H9 (cell line): ENCODE results near the gene SNRPF. TPM values are rescaled to one million over a fixed set of nuclear protein-coding genes. Genes with fewer than 3 reads are reported as not detected.
"Not testable (repeated sequence)": the region's sequence is repeated elsewhere in the genome, so short reads cannot be mapped to it uniquely, and the experiment has no call there.

ENCODE experiments used
- DNase-seq: peaks from one replicate; pipeline ENCODE4 v3.0.0-alpha.2; 2017
- H2AFZ ChIP-seq: one replicate; pipeline ENCODE4 v1.6.1; 2013; ENCODE audit warnings: mild to moderate bottlenecking, low read length, control low read depth, moderate library complexity
- H2AK5ac ChIP-seq: 2 replicates; pipeline ENCODE4 v1.6.1; 2013; ENCODE audit warnings: low read length, control low read depth, mixed read lengths; ENCODE audit not compliant: insufficient read length
- H2BK120ac ChIP-seq: one replicate; pipeline ENCODE4 v1.6.1; 2013; ENCODE audit warnings: low read depth, mild to moderate bottlenecking, low read length, control low read depth, inconsistent platforms; ENCODE audit not compliant: poor library complexity, severe bottlenecking
- H2BK12ac ChIP-seq: 2 replicates; pipeline ENCODE4 v1.6.1; 2013; ENCODE audit warnings: low read length, control low read depth, mixed read lengths, low read depth; ENCODE audit not compliant: insufficient read length
- H2BK15ac ChIP-seq: 2 replicates; pipeline ENCODE4 v1.6.1; 2013; ENCODE audit warnings: low read depth, low read length, control low read depth
- H2BK20ac ChIP-seq: one replicate; pipeline ENCODE4 v1.6.1; 2013; ENCODE audit warnings: low read depth, mild to moderate bottlenecking, low read length, control low read depth, inconsistent platforms; ENCODE audit not compliant: poor library complexity, severe bottlenecking
- H2BK5ac ChIP-seq: 2 replicates; pipeline ENCODE4 v1.6.1; 2013; ENCODE audit warnings: low read length, control low read depth, mixed read lengths; ENCODE audit not compliant: insufficient read length
- H3K14ac ChIP-seq: 2 replicates; pipeline ENCODE4 v1.6.1; 2013; ENCODE audit warnings: low read length, control low read depth; ENCODE audit not compliant: insufficient read depth
- H3K18ac ChIP-seq: 2 replicates; pipeline ENCODE4 v1.6.1; 2013; ENCODE audit warnings: low read depth, mild to moderate bottlenecking, mixed read lengths, low read length, control low read depth; ENCODE audit not compliant: insufficient read length
- H3K23ac ChIP-seq: 2 replicates; pipeline ENCODE4 v1.6.1; 2013; ENCODE audit warnings: low read length, control low read depth, mixed read lengths, low read depth; ENCODE audit not compliant: insufficient read length
- H3K23me2 ChIP-seq: 2 replicates; pipeline ENCODE4 v1.6.1; 2013; ENCODE audit warnings: low read depth, mild to moderate bottlenecking, mixed read lengths, low read length, control low read depth; ENCODE audit not compliant: insufficient read length, poor library complexity, severe bottlenecking
- H3K27ac ChIP-seq: 2 replicates; pipeline ENCODE4 v1.5.1; 2013; ENCODE audit warnings: low read length, control low read depth, mixed read lengths, low read depth; ENCODE audit not compliant: insufficient read length
- H3K27me3 ChIP-seq: 2 replicates; pipeline ENCODE4 v1.6.1; 2013; ENCODE audit warnings: low read length, control low read depth, inconsistent platforms; ENCODE audit not compliant: insufficient read depth
- H3K4ac ChIP-seq: 2 replicates; pipeline ENCODE4 v1.6.1; 2013; ENCODE audit warnings: low read depth, mild to moderate bottlenecking, control low read depth, inconsistent platforms, low read length, moderate library complexity
- H3K4me1 ChIP-seq: 2 replicates; pipeline ENCODE4 v1.6.1; 2013; ENCODE audit warnings: low read length, control low read depth, inconsistent platforms; ENCODE audit not compliant: insufficient read depth
- H3K4me2 ChIP-seq: 2 replicates; pipeline ENCODE4 v1.6.1; 2013; ENCODE audit warnings: low read length, control low read depth, mixed read lengths; ENCODE audit not compliant: insufficient read length, insufficient read depth
- H3K56ac ChIP-seq: 2 replicates; pipeline ENCODE4 v1.6.1; 2013; ENCODE audit warnings: low read depth, mild to moderate bottlenecking, mixed read lengths, low read length, control low read depth; ENCODE audit not compliant: insufficient read length
- H3K79me1 ChIP-seq: 2 replicates; pipeline ENCODE4 v1.6.1; 2013; ENCODE audit warnings: low read depth, mild to moderate bottlenecking, moderate library complexity, low read length, control low read depth, inconsistent platforms; ENCODE audit not compliant: insufficient read depth, poor library complexity, severe bottlenecking
- H3K79me2 ChIP-seq: 2 replicates; pipeline ENCODE4 v1.6.1; 2013; ENCODE audit warnings: low read length, control low read depth, inconsistent platforms; ENCODE audit not compliant: insufficient read depth
- H3K9ac ChIP-seq: 2 replicates; pipeline ENCODE4 v1.6.1; 2013; ENCODE audit warnings: low read length, control low read depth, mixed read lengths; ENCODE audit not compliant: insufficient read length; ENCODE audit errors: extremely low read depth
- H3K9me3 ChIP-seq: one replicate; pipeline ENCODE4 v1.6.1; 2013; ENCODE audit warnings: low read depth, low read length, inconsistent platforms; ENCODE audit not compliant: control insufficient read depth
- H3T11ph ChIP-seq: one replicate; pipeline ENCODE4 v1.6.1; 2013; ENCODE audit warnings: mild to moderate bottlenecking, low read length, control low read depth, inconsistent platforms
- H4K20me1 ChIP-seq: one replicate; pipeline ENCODE4 v1.6.1; 2013; ENCODE audit not compliant: control insufficient read depth, insufficient read length, insufficient read depth
- H4K5ac ChIP-seq: 2 replicates; pipeline ENCODE4 v1.6.1; 2013; ENCODE audit warnings: low read depth, mild to moderate bottlenecking, mixed read lengths, low read length, control low read depth; ENCODE audit not compliant: insufficient read length
- H4K8ac ChIP-seq: replicated peaks from 2 replicates; pipeline ENCODE4 v1.6.1; 2013; ENCODE audit warnings: low read length, control low read depth, mixed read lengths, low read depth; ENCODE audit not compliant: insufficient read length
- H4K91ac ChIP-seq: 2 replicates; pipeline ENCODE4 v1.6.1; 2013; ENCODE audit warnings: low read depth, mild to moderate bottlenecking, moderate library complexity, mixed read lengths, low read length, control low read depth; ENCODE audit not compliant: insufficient read length
- H3K27ac Mint-ChIP-seq, 3 experiments: 2 replicates in 2 of 3; 3 replicates in 1 of 3; pipeline ENCODE4 v1.8.0; 2020 to 2021; ENCODE audit warnings: mixed read lengths in 3 of 3, mild to moderate bottlenecking in 1 of 3, moderate library complexity in 1 of 3
- H3K27me3 Mint-ChIP-seq: 2 replicates; pipeline ENCODE4 v1.8.0; 2021; ENCODE audit warnings: low read depth, mild to moderate bottlenecking, moderate library complexity, mixed read lengths
- H3K36me3 Mint-ChIP-seq, 3 experiments: 2 replicates in 2 of 3; 3 replicates in 1 of 3; pipeline ENCODE4 v1.8.0; 2020 to 2021; ENCODE audit warnings: low read depth in 3 of 3, mixed read lengths in 3 of 3; ENCODE audit not compliant: insufficient read depth in 1 of 3
- H3K4me1 Mint-ChIP-seq, 2 experiments: 2 replicates each; pipeline ENCODE4 v1.8.0; 2020; ENCODE audit warnings: mixed read lengths in 2 of 2
- H3K4me3 Mint-ChIP-seq, 2 experiments: 2 replicates in 1 of 2; 3 replicates in 1 of 2; pipeline ENCODE4 v1.8.0; 2020 to 2021; ENCODE audit warnings: mild to moderate bottlenecking in 2 of 2, mixed read lengths in 2 of 2, moderate library complexity in 1 of 2
- H3K9me3 Mint-ChIP-seq, 2 experiments: 2 replicates in 1 of 2; 3 replicates in 1 of 2; pipeline ENCODE4 v1.8.0; 2020; ENCODE audit warnings: mild to moderate bottlenecking in 2 of 2, mixed read lengths in 2 of 2, moderate library complexity in 1 of 2
- CTCF ChIP-seq: fragments of 200-600 bp; sonication (generic); conservative IDR thresholded peaks from 3 replicates; pipeline ENCODE4 v1.8.0; 2021; ENCODE audit warnings: antibody characterized with exemption, mild to moderate bottlenecking
- WGBS: extraction: QIAGEN DNeasy Blood & Tissue Kit; methylation state at CpG from one replicate; pipeline ENCODE4 v1.1.7; 2013; ENCODE audit warnings: missing lambda C conversion rate, low lambda C conversion rate, mixed read lengths; ENCODE audit not compliant: insufficient read length; ENCODE audit errors: extremely low coverage; 5-methylcytosine and 5-hydroxymethylcytosine counted together
- total RNA-seq: library from RNA; stranded (reverse); gene quantifications from 2 replicates; pipeline ENCODE4 v1.2.1, GENCODE V29; 2021

SNRPF gene
- total RNA-seq, 1 experiment from 2014 or later: 77.1 TPM

DNA sequence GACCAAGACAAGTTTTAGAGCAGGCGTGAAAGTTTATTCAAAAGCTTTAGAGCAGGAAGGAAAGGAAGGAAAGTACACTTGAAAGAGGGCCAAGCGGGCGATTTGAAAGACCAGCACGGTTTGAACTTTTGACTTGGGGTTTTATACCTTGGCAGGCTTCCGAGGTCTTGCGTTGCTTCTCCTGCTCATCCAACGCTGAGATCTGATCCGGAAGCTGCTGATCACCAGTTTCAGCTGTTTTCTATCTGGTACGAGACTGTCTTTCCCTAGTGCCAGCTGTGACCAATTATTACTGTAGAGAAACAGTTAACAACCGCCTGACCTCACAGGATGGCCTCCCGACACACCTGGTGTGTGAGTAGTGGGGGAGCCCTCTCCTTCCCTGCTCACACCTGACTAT lies 20.6 kb upstream of the SNRPF start:
- H3K56ac ChIP-seq: no peak overlapping the region
- no peak overlapping the region for H3K27ac ChIP-seq
- no peak overlapping the region for H2AK5ac ChIP-seq
- no peak overlapping the region for H3T11ph ChIP-seq
- no peaks in the 10 kb centered on the region for H3K79me2 ChIP-seq
- H3K4me1 ChIP-seq: peaks cover 3% of the 10 kb centered on the region; the same call in 1 of the 2 replicates
- H4K20me1 ChIP-seq: no peaks in the 10 kb centered on the region
- H4K91ac ChIP-seq: no peak overlapping the region
- H3K23me2 ChIP-seq: no peaks in the 10 kb centered on the region
- H2BK5ac ChIP-seq: no peak overlapping the region
- H2BK120ac ChIP-seq: no peak overlapping the region
- Mint-ChIP-seq H3K4me1 (peaks cover 8 to 10% of the 10 kb centered on the region in 2 experiments), H3K36me3 (no peaks in the 10 kb centered on the region), H3K9me3 (no peaks in the 10 kb centered on the region), H3K27ac (no peak overlapping the region), H3K4me3 (no peak overlapping the region), H3K27me3 (peaks cover 3% of the 10 kb centered on the region; the same call in 1 of the 2 replicates)
- H2BK20ac ChIP-seq: no peak overlapping the region
- no peaks in the 10 kb centered on the region for H3K9me3 ChIP-seq
- H2AFZ ChIP-seq: no peak overlapping the region
- no peak overlapping the region for H3K14ac ChIP-seq
- DNase-seq: no peak
- no peak overlapping the region for H2BK12ac ChIP-seq
- H2BK15ac ChIP-seq: no peak overlapping the region
- H4K5ac ChIP-seq: no peak overlapping the region
- no peaks in the 10 kb centered on the region for H3K27me3 ChIP-seq
- no peak overlapping the region for H3K9ac ChIP-seq
- no peak overlapping the region for H3K4ac ChIP-seq
- no peak overlapping the region for H3K18ac ChIP-seq
- no peak for TF ChIP-seq CTCF
- H4K8ac ChIP-seq: no peak overlapping the region
- no peak overlapping the region for H3K23ac ChIP-seq
- WGBS: no CpG with 5 or more reads among the region's 11 CpGs
- no peaks in the 10 kb centered on the region for H3K79me1 ChIP-seq
- no peak overlapping the region for H3K4me2 ChIP-seq

DNA sequence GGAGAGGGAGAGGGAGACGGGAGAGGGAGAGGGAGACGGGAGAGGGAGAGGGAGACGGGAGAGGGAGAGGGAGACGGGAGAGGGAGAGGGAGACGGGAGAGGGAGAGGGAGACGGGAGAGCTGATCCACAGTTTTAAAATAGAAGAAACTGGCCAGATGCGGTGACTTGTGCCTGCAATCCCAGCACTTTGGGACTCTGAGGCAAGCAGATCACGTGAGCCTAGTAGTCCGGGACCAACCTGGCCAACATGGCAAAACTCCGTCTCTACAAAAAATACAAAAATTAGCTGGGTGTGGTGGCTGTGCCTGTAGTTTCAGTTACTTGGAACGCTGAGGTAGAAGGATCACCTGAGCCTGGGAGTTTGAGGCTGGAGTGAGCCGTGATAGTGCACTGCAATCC lies 16.3 kb upstream of the SNRPF start:
- H3T11ph ChIP-seq, H2BK120ac ChIP-seq, H3K9ac ChIP-seq, H3K4me1 Mint-ChIP-seq, H4K5ac ChIP-seq, H3K56ac ChIP-seq, H3K18ac ChIP-seq, H3K9me3 Mint-ChIP-seq, H3K79me1 ChIP-seq, H3K27me3 Mint-ChIP-seq, H3K27me3 ChIP-seq, H2BK15ac ChIP-seq, H3K23ac ChIP-seq, H3K4me3 Mint-ChIP-seq, H2AK5ac ChIP-seq, H2BK20ac ChIP-seq, H3K4me2 ChIP-seq, H3K36me3 Mint-ChIP-seq, DNase-seq, H3K27ac Mint-ChIP-seq, H2BK12ac ChIP-seq, H3K79me2 ChIP-seq, H4K91ac ChIP-seq, H3K14ac ChIP-seq, H2AFZ ChIP-seq, H2BK5ac ChIP-seq, H4K8ac ChIP-seq, H3K4ac ChIP-seq, H3K4me1 ChIP-seq, H3K23me2 ChIP-seq, H3K27ac ChIP-seq, H4K20me1 ChIP-seq, H3K9me3 ChIP-seq: not testable (repeated sequence)
- no CpG with 5 or more reads among the region's 12 CpGs for WGBS
